GM23338 (cell line): ENCODE measurements around the gene TNPO3. TPM values are rescaled to one million over a fixed set of nuclear protein-coding genes. Genes with fewer than 3 reads are reported as not detected.

Experiments
- ATAC-seq: fragments of 200-7000 bp; cut with Tn5 transposase; 3 replicates; pipeline ENCODE4 v1.9.1; 2020
- DNase-seq: peaks from one replicate; pipeline ENCODE4 v3.0.0-alpha.2; 2015; ENCODE audit warnings: low spot score
- H2AFZ ChIP-seq: fragments of 200-600 bp; sonication (generic); 2 replicates; pipeline ENCODE4 v1.8.0; 2016; ENCODE audit warnings: antibody characterized with exemption, mild to moderate bottlenecking, moderate library complexity
- H3F3A ChIP-seq: fragments of 200-600 bp; sonication (generic); replicated peaks from 2 replicates; pipeline ENCODE4 v1.8.0; 2017; ENCODE audit warnings: antibody characterized with exemption, mixed run types, low read depth
- H3K27ac ChIP-seq: fragments of 200-600 bp; sonication (generic); 2 replicates; pipeline ENCODE4 v1.6.1; 2016; ENCODE audit warnings: low read depth
- H3K27me3 ChIP-seq: fragments of 200-600 bp; sonication (generic); 2 replicates; pipeline ENCODE4 v1.8.0; 2016; ENCODE audit warnings: mild to moderate bottlenecking, mixed run types, moderate library complexity; ENCODE audit not compliant: insufficient read depth
- H3K36me3 ChIP-seq: fragments of 200-600 bp; sonication (generic); 2 replicates; pipeline ENCODE4 v1.8.0; 2016; ENCODE audit warnings: mild to moderate bottlenecking; ENCODE audit not compliant: insufficient read depth
- H3K4me1 ChIP-seq: fragments of 200-600 bp; sonication (generic); 2 replicates; pipeline ENCODE4 v1.8.0; 2016; ENCODE audit warnings: mild to moderate bottlenecking, moderate library complexity; ENCODE audit not compliant: insufficient read depth
- H3K4me2 ChIP-seq: fragments of 200-600 bp; sonication (generic); 2 replicates; pipeline ENCODE4 v1.7.1; 2017; ENCODE audit warnings: mixed run types
- H3K4me3 ChIP-seq: fragments of 200-600 bp; sonication (generic); 2 replicates; pipeline ENCODE4 v1.6.1; 2016; ENCODE audit warnings: mixed run types
- H3K79me2 ChIP-seq: fragments of 200-600 bp; sonication (generic); replicated peaks from 2 replicates; pipeline ENCODE4 v1.8.0; 2017; ENCODE audit warnings: mild to moderate bottlenecking; ENCODE audit not compliant: insufficient read depth
- H3K9me2 ChIP-seq: fragments of 200-600 bp; sonication (generic); 2 replicates; pipeline ENCODE4 v1.8.0; 2017; ENCODE audit not compliant: insufficient read depth
- H4K20me1 ChIP-seq: fragments of 200-600 bp; sonication (generic); replicated peaks from 2 replicates; pipeline ENCODE4 v1.8.0; 2017; ENCODE audit warnings: mild to moderate bottlenecking; ENCODE audit not compliant: insufficient read depth
- H3K27ac Mint-ChIP-seq: 2 replicates; pipeline ENCODE4 v1.8.0; 2020; ENCODE audit warnings: inconsistent platforms, mild to moderate bottlenecking, moderate library complexity, mixed read lengths
- H3K27me3 Mint-ChIP-seq: 3 replicates; pipeline ENCODE4 v1.8.0; 2022; ENCODE audit warnings: low read depth, mild to moderate bottlenecking, moderate library complexity, mixed read lengths, inconsistent platforms; ENCODE audit not compliant: insufficient read depth, poor library complexity
- H3K36me3 Mint-ChIP-seq: 3 replicates; pipeline ENCODE4 v1.8.0; 2021; ENCODE audit warnings: low read depth, mild to moderate bottlenecking, inconsistent platforms, moderate library complexity, mixed read lengths
- H3K4me1 Mint-ChIP-seq: 3 replicates; pipeline ENCODE4 v1.8.0; 2020; ENCODE audit warnings: mild to moderate bottlenecking, inconsistent platforms, mixed read lengths
- H3K4me3 Mint-ChIP-seq: 3 replicates; pipeline ENCODE4 v1.8.0; 2021; ENCODE audit warnings: moderate library complexity, mild to moderate bottlenecking, inconsistent platforms, mixed read lengths
- H3K9me3 Mint-ChIP-seq: 3 replicates; pipeline ENCODE4 v1.8.0; 2020; ENCODE audit warnings: moderate library complexity, mild to moderate bottlenecking, inconsistent platforms, mixed read lengths
- ETS1 ChIP-seq: IDR thresholded peaks from 2 replicates; pipeline ENCODE4 v1.6.1; 2016; ENCODE audit warnings: antibody characterized with exemption
- EZH2 ChIP-seq: fragments of 200-600 bp; sonication (generic); IDR thresholded peaks from one replicate; pipeline ENCODE4 v1.8.0; 2017; ENCODE audit warnings: antibody characterized with exemption, mild to moderate bottlenecking, low read depth; ENCODE audit not compliant: unreplicated experiment
- EZH2phosphoT487 ChIP-seq: fragments of 200-600 bp; sonication (generic); IDR thresholded peaks from one replicate; pipeline ENCODE4 v1.8.1; 2018; ENCODE audit warnings: antibody characterized with exemption; ENCODE audit not compliant: unreplicated experiment
- NANOG ChIP-seq: IDR thresholded peaks from 2 replicates; pipeline ENCODE4 v1.6.1; 2016; ENCODE audit warnings: antibody characterized with exemption, borderline replicate concordance
- POLR2AphosphoS5 ChIP-seq: IDR thresholded peaks from 2 replicates; pipeline ENCODE4 v1.6.1; 2016; ENCODE audit warnings: antibody characterized with exemption, low read depth
- REST ChIP-seq: IDR thresholded peaks from one replicate; pipeline ENCODE4 v1.6.1; 2018; ENCODE audit warnings: antibody characterized with exemption; ENCODE audit not compliant: unreplicated experiment
- STAT1 ChIP-seq: IDR thresholded peaks from one replicate; pipeline ENCODE4 v1.6.1; 2016; ENCODE audit warnings: antibody characterized with exemption; ENCODE audit not compliant: unreplicated experiment
- ZNF462 ChIP-seq: fragments of 250-450 bp; sonication (Bioruptor Pico); IDR thresholded peaks from 2 replicates; pipeline ENCODE4 v1.5.0; 2020; ENCODE audit warnings: mild to moderate bottlenecking, moderate library complexity
- polyA plus RNA-seq: library from polyadenylated mRNA; unstranded; fragments of >200 nt; fragmentation: Nextera tagmentation; extraction: Ambion mirVana; gene quantifications from 2 replicates; pipeline ENCODE4 v1.2.1, GENCODE V29; 2016
- total RNA-seq: library from RNA; depleted of rRNA; stranded (reverse); fragments of >200 nt; shearing (Covaris generic); gene quantifications from 2 replicates; pipeline ENCODE4 v1.2.3, GENCODE V29; 2014

TNPO3 gene
- total and polyA plus RNA-seq, 2 experiments from 2014 or later, result 38.2 to 127 TPM

DNA sequence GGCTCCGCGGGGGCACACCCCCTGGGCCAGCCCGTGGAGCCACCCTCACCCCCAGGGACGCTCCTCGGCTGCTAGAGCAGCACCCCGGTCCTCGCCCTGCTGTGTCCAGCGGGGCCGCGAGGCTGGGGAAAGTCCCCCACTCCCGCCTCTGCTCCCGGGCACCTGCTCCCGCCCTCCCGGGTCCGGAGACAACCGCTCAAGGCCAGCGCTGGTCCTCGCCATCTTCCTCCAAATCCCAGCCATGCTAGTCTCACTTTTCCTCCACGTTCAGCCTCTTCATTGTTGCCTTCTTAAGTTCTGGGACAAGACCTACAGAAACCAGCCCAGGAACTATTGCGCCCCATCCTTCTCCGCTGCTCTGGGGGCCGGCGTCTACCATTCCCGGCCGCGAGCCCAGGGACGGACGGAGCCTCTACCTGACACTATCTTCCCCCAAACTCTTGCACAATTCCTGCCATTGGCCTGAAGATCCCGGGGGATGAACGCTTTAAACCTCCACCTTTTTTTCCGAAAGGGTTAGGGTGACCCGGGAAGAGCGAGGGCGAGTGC, 139.6 kb downstream of the TNPO3 start:
- Mint-ChIP-seq H3K4me3 (peak overlapping the region; percentile 77), H3K27ac (no peak overlapping the region), H3K4me1 (peaks cover 25% of the 10 kb centered on the region), H3K27me3 (peaks cover 54% of the 10 kb centered on the region), H3K36me3 (no peaks in the 10 kb centered on the region; the same call in 2 of the 3 replicates), H3K9me3 (no peaks in the 10 kb centered on the region; the same call in 2 of the 3 replicates)
- peak overlapping the region; percentile 76 for H3K4me3 ChIP-seq
- peak overlapping the region; percentile 91 for H2AFZ ChIP-seq
- peak; percentile 79 for TF ChIP-seq EZH2phosphoT487
- TF ChIP-seq EZH2, result peak; percentile 93
- TF ChIP-seq ZNF462 (CRISPR knock-in tag), result no peak
- peaks cover 19% of the 10 kb centered on the region for H3K4me1 ChIP-seq
- no peak overlapping the region for H3K27ac ChIP-seq
- peaks cover 8% of the 10 kb centered on the region for H3F3A ChIP-seq
- H3K27me3 ChIP-seq, result peaks cover 73% of the 10 kb centered on the region
- H3K4me2 ChIP-seq, result peak overlapping the region; percentile 97
- H4K20me1 ChIP-seq, result no peaks in the 10 kb centered on the region
- peak; percentile 49 for DNase-seq
- ATAC-seq, result peak; percentile 8
- no peaks in the 10 kb centered on the region for H3K36me3 ChIP-seq
- no peaks in the 10 kb centered on the region for H3K79me2 ChIP-seq
- H3K9me2 ChIP-seq, result no peaks in the 10 kb centered on the region

DNA sequence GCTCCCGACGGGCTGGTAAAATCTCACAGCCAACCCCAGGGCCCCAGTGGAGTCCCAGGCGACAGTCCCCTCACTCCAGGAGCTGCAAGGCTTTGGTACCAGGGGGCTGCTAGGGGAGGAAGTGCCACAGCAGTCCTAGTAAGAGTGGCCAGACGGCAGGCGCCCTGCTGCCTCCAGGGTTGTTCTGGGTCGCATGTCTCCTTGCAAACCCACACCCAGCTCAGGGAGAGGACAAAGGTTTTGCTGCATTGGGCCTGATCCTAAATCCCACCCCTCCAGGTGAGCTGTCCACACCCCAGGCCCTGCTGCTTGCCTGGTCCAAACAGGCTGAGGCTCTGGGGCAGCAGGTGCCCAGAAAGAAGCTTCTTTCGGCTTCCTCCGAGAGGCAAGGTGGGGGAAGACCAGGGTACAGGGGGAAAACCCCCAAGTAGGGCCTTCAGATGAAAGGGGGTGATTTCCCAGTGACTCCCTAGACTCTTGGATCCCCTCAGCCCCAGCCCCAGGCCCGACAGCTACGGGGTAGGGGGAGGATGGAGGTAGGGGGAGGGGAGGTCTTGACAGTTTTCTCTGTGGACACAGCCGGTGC, 140.3 kb downstream of the TNPO3 start:
- H3K27me3 Mint-ChIP-seq, result peaks cover 57% of the 10 kb centered on the region
- Histone ChIP-seq H3F3A (peaks cover 8% of the 10 kb centered on the region), H3K27me3 (peaks cover 76% of the 10 kb centered on the region), H3K4me2 (peak overlapping the region; percentile 68), H4K20me1 (no peaks in the 10 kb centered on the region), H3K9me2 (no peaks in the 10 kb centered on the region), H3K4me3 (peak overlapping the region; percentile 43; the same call in 1 of the 2 replicates), H3K27ac (no peak overlapping the region), H2AFZ (0 out of 2 replicates have a peak overlapping the region, but pooled peaks have one; percentile 18), H3K36me3 (no peaks in the 10 kb centered on the region), H3K4me1 (peaks cover 20% of the 10 kb centered on the region), H3K79me2 (no peaks in the 10 kb centered on the region)
- H3K4me3 Mint-ChIP-seq, result peak overlapping the region; percentile 48
- no peak overlapping the region for H3K27ac Mint-ChIP-seq
- no peaks in the 10 kb centered on the region; the same call in 2 of the 3 replicates for H3K36me3 Mint-ChIP-seq
- H3K9me3 Mint-ChIP-seq, result no peaks in the 10 kb centered on the region; the same call in 2 of the 3 replicates
- DNase-seq, result peak; percentile 62
- peak; percentile 3 for ATAC-seq
- H3K4me1 Mint-ChIP-seq, result peaks cover 25% of the 10 kb centered on the region
- TF ChIP-seq EZH2phosphoT487 (no peak), ETS1 (no peak), REST (no peak), STAT1 (no peak), POLR2AphosphoS5 (no peak), NANOG (no peak)
